Rectal smooth muscle tissue (tissue), 1 donor: ENCODE data around the gene SMOC1.

Experiments used
- H3K27ac ChIP-seq: one replicate; pipeline ENCODE4 v1.7.0; 2013; ENCODE audit warnings: low read depth, low read length, inconsistent platforms
- H3K27me3 ChIP-seq: one replicate; pipeline ENCODE4 v1.7.0; 2013; ENCODE audit warnings: low read length; ENCODE audit not compliant: control insufficient read depth, insufficient read depth
- H3K36me3 ChIP-seq: one replicate; pipeline ENCODE4 v1.7.0; 2013; ENCODE audit warnings: low read length; ENCODE audit not compliant: control insufficient read depth, insufficient read depth
- H3K4me1 ChIP-seq: one replicate; pipeline ENCODE4 v1.7.0; 2013; ENCODE audit warnings: low read length; ENCODE audit not compliant: control insufficient read depth, insufficient read depth
- H3K4me3 ChIP-seq: one replicate; pipeline ENCODE4 v1.7.0; 2013; ENCODE audit warnings: low read length
- H3K9ac ChIP-seq: one replicate; pipeline ENCODE4 v1.7.0; 2013; ENCODE audit warnings: low read length

Gene SMOC1

GRCh38 chr14:69852531-69853321 lies 26.5 kb upstream of the SMOC1 start:
- no peak overlapping the region for H3K9ac ChIP-seq
- H3K27me3 ChIP-seq: no peaks in the 10 kb centered on the region
- no peaks in the 10 kb centered on the region for H3K4me1 ChIP-seq
- H3K36me3 ChIP-seq: no peaks in the 10 kb centered on the region
- H3K4me3 ChIP-seq: no peak overlapping the region
- H3K27ac ChIP-seq: no peak overlapping the region

- Histone ChIP-seq H3K4me3 (no peak overlapping the region), H3K27ac (no peak overlapping the region), H3K4me1 (no peaks in the 10 kb centered on the region)
Observed at GRCh38 chr14:69853774-69854173, 25.4 kb upstream of the SMOC1 start.

GRCh38 chr14:69854598-69854997 lies 24.6 kb upstream of the SMOC1 start:
- H3K4me1 ChIP-seq: no peaks in the 10 kb centered on the region
- H3K4me3 ChIP-seq: no peak overlapping the region
- no peaks in the 10 kb centered on the region for H3K27me3 ChIP-seq
- no peak overlapping the region for H3K9ac ChIP-seq
- H3K36me3 ChIP-seq: no peaks in the 10 kb centered on the region
- H3K27ac ChIP-seq: no peak overlapping the region

More at GRCh38 chr14:69853774-69854173, 25.4 kb upstream of the SMOC1 start:
- Histone ChIP-seq H3K9ac (no peak overlapping the region), H3K27me3 (no peaks in the 10 kb centered on the region), H3K36me3 (no peaks in the 10 kb centered on the region)

- no peak overlapping the region for H3K27ac ChIP-seq
- H3K27me3 ChIP-seq: peaks cover 2% of the 10 kb centered on the region
- H3K36me3 ChIP-seq: no peaks in the 10 kb centered on the region
- no peak overlapping the region for H3K9ac ChIP-seq
- H3K4me1 ChIP-seq: no peaks in the 10 kb centered on the region
- no peak overlapping the region for H3K4me3 ChIP-seq
Observed at GRCh38 chr14:69855180-69855832, 23.9 kb upstream of the SMOC1 start.

- Histone ChIP-seq H3K9ac (no peak overlapping the region), H3K4me3 (no peak overlapping the region), H3K4me1 (no peaks in the 10 kb centered on the region), H3K27ac (no peak overlapping the region), H3K27me3 (peaks cover 2% of the 10 kb centered on the region), H3K36me3 (no peaks in the 10 kb centered on the region)
Observed at GRCh38 chr14:69858801-69859200, 20.4 kb upstream of the SMOC1 start.

GRCh38 chr14:69859591-69859990 lies 19.6 kb upstream of the SMOC1 start:
- H3K27me3 ChIP-seq: peaks cover 2% of the 10 kb centered on the region
- H3K4me3 ChIP-seq: no peak overlapping the region
- no peaks in the 10 kb centered on the region for H3K4me1 ChIP-seq
- no peaks in the 10 kb centered on the region for H3K36me3 ChIP-seq
- H3K27ac ChIP-seq: no peak overlapping the region
- H3K9ac ChIP-seq: no peak overlapping the region

GRCh38 chr14:69860221-69860620 lies 19.0 kb upstream of the SMOC1 start:
- H3K36me3 ChIP-seq: no peaks in the 10 kb centered on the region
- H3K4me1 ChIP-seq: no peaks in the 10 kb centered on the region
- no peak overlapping the region for H3K9ac ChIP-seq
- no peak overlapping the region for H3K27ac ChIP-seq
- no peak overlapping the region for H3K4me3 ChIP-seq
- peaks cover 2% of the 10 kb centered on the region for H3K27me3 ChIP-seq

- Histone ChIP-seq H3K4me3 (no peak overlapping the region), H3K4me1 (no peaks in the 10 kb centered on the region), H3K36me3 (no peaks in the 10 kb centered on the region), H3K27me3 (peaks cover 2% of the 10 kb centered on the region), H3K27ac (no peak overlapping the region), H3K9ac (no peak overlapping the region)
Observed at GRCh38 chr14:69861025-69861569, 18.1 kb upstream of the SMOC1 start.

- H3K27ac ChIP-seq: no peak overlapping the region
- H3K36me3 ChIP-seq: no peaks in the 10 kb centered on the region
- H3K27me3 ChIP-seq: peaks cover 2% of the 10 kb centered on the region
- H3K4me3 ChIP-seq: no peak overlapping the region
- no peaks in the 10 kb centered on the region for H3K4me1 ChIP-seq
- H3K9ac ChIP-seq: no peak overlapping the region
Observed at GRCh38 chr14:69863083-69863482, 16.1 kb upstream of the SMOC1 start.

- Histone ChIP-seq H3K4me3 (no peak overlapping the region), H3K27me3 (peaks cover 2% of the 10 kb centered on the region), H3K9ac (no peak overlapping the region), H3K4me1 (no peaks in the 10 kb centered on the region), H3K36me3 (no peaks in the 10 kb centered on the region), H3K27ac (no peak overlapping the region)
Observed at GRCh38 chr14:69865701-69866365, 13.4 kb upstream of the SMOC1 start.

- H3K4me1 ChIP-seq: no peaks in the 10 kb centered on the region
- no peak overlapping the region for H3K27ac ChIP-seq
- no peak overlapping the region for H3K4me3 ChIP-seq
- H3K9ac ChIP-seq: no peak overlapping the region
- peaks cover 2% of the 10 kb centered on the region for H3K27me3 ChIP-seq
- no peaks in the 10 kb centered on the region for H3K36me3 ChIP-seq
Observed at GRCh38 chr14:69868363-69868963, 10.8 kb upstream of the SMOC1 start.

GRCh38 chr14:69870613-69871012 lies 8.6 kb upstream of the SMOC1 start:
- Histone ChIP-seq H3K4me1 (no peaks in the 10 kb centered on the region), H3K36me3 (no peaks in the 10 kb centered on the region), H3K27ac (no peak overlapping the region), H3K9ac (no peak overlapping the region), H3K4me3 (no peak overlapping the region), H3K27me3 (peaks cover 2% of the 10 kb centered on the region)
